ENCODE measurements around the gene EPC1.

DNA sequence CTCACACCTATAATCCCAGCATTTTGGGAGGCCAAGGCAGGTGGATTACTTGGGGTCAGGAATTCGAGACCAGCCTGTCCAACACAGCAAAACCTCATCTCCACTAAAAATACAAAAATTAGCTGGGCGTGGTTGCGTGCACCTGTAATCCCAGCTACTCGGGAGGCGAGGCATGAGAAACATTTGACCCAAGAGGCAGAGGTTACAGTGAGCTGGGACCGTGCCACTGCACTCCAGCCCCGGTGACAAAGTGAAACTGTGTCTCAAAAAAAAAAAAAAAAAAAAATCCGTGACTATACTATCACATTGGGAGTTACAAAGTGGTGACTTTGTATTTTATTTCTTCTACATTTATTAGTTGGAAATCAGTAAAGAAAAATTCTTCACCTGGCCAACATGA, 101.2 kb downstream of the EPC1 start:
- TF ChIP-seq, protein P1, sequence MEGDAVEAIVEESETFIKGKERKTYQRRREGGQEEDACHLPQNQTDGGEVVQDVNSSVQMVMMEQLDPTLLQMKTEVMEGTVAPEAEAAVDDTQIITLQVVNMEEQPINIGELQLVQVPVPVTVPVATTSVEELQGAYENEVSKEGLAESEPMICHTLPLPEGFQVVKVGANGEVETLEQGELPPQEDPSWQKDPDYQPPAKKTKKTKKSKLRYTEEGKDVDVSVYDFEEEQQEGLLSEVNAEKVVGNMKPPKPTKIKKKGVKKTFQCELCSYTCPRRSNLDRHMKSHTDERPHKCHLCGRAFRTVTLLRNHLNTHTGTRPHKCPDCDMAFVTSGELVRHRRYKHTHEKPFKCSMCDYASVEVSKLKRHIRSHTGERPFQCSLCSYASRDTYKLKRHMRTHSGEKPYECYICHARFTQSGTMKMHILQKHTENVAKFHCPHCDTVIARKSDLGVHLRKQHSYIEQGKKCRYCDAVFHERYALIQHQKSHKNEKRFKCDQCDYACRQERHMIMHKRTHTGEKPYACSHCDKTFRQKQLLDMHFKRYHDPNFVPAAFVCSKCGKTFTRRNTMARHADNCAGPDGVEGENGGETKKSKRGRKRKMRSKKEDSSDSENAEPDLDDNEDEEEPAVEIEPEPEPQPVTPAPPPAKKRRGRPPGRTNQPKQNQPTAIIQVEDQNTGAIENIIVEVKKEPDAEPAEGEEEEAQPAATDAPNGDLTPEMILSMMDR (conservative IDR thresholded peaks at IDR 0.05; ENCODE audit: low read length), result no peak
- TF ChIP-seq EZH2phosphoT487 (IDR thresholded peaks at IDR 0.05; ENCODE audit: borderline replicate concordance), result no peak

Measured in Loucy (cell line).